ENCODE measurements around the gene CRHR1.

DNA sequence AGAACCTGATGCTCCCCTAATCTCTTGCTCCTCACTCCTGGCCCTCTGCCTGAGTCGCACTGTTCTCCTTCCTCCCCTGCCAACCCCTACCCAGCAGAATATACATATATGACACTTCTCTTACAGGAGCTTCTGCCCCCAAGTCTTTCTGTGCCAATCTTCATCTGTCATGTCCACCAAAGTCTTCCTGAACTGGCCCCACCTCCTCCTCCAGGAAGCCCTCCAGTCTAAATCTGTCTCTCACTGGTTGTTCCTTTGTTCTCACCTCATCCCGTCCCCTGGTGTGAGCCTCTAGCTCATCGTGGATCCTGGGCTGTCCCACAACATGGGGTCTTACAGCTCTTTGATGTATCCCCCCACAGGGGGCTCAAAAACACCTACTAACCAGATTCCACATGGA is 8.3 kb downstream of the CRHR1 start:
- TF ChIP-seq, protein P1, sequence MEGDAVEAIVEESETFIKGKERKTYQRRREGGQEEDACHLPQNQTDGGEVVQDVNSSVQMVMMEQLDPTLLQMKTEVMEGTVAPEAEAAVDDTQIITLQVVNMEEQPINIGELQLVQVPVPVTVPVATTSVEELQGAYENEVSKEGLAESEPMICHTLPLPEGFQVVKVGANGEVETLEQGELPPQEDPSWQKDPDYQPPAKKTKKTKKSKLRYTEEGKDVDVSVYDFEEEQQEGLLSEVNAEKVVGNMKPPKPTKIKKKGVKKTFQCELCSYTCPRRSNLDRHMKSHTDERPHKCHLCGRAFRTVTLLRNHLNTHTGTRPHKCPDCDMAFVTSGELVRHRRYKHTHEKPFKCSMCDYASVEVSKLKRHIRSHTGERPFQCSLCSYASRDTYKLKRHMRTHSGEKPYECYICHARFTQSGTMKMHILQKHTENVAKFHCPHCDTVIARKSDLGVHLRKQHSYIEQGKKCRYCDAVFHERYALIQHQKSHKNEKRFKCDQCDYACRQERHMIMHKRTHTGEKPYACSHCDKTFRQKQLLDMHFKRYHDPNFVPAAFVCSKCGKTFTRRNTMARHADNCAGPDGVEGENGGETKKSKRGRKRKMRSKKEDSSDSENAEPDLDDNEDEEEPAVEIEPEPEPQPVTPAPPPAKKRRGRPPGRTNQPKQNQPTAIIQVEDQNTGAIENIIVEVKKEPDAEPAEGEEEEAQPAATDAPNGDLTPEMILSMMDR (conservative IDR thresholded peaks at IDR 0.05) = no peak
- TF ChIP-seq ZFX (IDR thresholded peaks at IDR 0.05) = no peak

Data from C4-2B (cell line).